Measurements from ENCODE around the gene HMGCS2.

GRCh38 chr1:119767486-119767885 lies 1.2 kb downstream of the HMGCS2 start:
- TF ChIP-seq MAX (IDR thresholded peaks at IDR 0.05; ENCODE audit: low read depth, low read length) = no peak
- TF ChIP-seq POLR2A (IDR thresholded peaks at IDR 0.05; ENCODE audit: extremely low read depth, insufficient read length) = no peak
- no peak for TF ChIP-seq CTCF (IDR thresholded peaks at IDR 0.05; ENCODE audit: low read depth, low read length)

Measured in NB4 (cell line).